ENCODE results near the gene JMJD8.
A peak's percentile ranks its signal among the peaks of the same experiment; 100 is the strongest.

The JMJD8 gene

GRCh38 chr16:720447-720989, 36.4 kb upstream of the JMJD8 start:
- no peak for TF ChIP-seq CTCF (conservative IDR thresholded peaks at IDR 0.05)
- H3K27ac ChIP-seq, result peak overlapping the region; percentile 93

- peak overlapping the region; percentile 93 for H3K27ac ChIP-seq
- TF ChIP-seq CTCF (conservative IDR thresholded peaks at IDR 0.05), result peak; percentile 39
Observed at GRCh38 chr16:719815-720446, 35.8 kb upstream of the JMJD8 start.

- H3K27ac ChIP-seq, result peak overlapping the region; percentile 93
- TF ChIP-seq CTCF (conservative IDR thresholded peaks at IDR 0.05), result no peak
Observed at GRCh38 chr16:718922-719321, 34.8 kb upstream of the JMJD8 start.

- TF ChIP-seq CTCF (conservative IDR thresholded peaks at IDR 0.05), result no peak
- H3K27ac ChIP-seq, result 0 out of 2 replicates have a peak overlapping the region, but pooled peaks have one; percentile 93
Observed at GRCh38 chr16:718389-718788, 34.3 kb upstream of the JMJD8 start.

- 0 out of 2 replicates have a peak overlapping the region, but pooled peaks have one; percentile 93 for H3K27ac ChIP-seq
- TF ChIP-seq CTCF (conservative IDR thresholded peaks at IDR 0.05), result no peak
Observed at GRCh38 chr16:717450-718245, 33.5 kb upstream of the JMJD8 start.

- TF ChIP-seq CTCF (conservative IDR thresholded peaks at IDR 0.05), result no peak
- H3K27ac ChIP-seq, result no peak overlapping the region; the same call in 1 of the 2 replicates
Observed at GRCh38 chr16:716768-717325, 32.7 kb upstream of the JMJD8 start.

- peak overlapping the region; percentile 53 for H3K27ac ChIP-seq
- no peak for TF ChIP-seq CTCF (conservative IDR thresholded peaks at IDR 0.05)
Observed at GRCh38 chr16:716200-716568, 32.0 kb upstream of the JMJD8 start.

All from VCaP (cell line).